ENCODE results near the gene STAT6. TPM values are rescaled to one million over a fixed set of nuclear protein-coding genes. Genes with fewer than 3 reads are reported as not detected.

The STAT6 gene
- polyA plus RNA-seq, 2 of the 4 experiments (the other 2 are of a cell fraction), result 58.8 to 59.0 TPM

DNA sequence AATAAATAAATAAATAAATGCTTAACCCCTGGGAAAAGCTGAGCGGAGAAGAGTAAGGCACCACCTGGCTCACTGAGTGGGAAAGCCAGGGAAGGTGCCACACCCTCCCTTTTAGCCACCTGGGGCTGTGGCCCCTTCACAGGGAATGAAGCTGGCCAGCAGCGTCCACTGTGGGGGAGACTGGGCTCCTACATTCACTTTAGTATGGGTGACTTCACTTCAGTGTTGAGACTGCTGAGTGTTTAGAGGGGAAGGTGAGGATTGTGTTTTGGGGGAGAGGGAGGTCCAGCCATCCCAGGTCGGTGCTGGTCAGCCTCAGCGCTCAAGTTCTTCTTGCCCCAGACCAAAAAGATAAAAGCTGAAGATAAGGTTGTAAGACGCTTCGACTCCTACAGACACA lies 20.7 kb downstream of the STAT6 start:
- FAIRE-seq (no peak), DNase-seq (ENCODE audit: low read depth in 1 of 2, low spot score in 1 of 2) (no peak), ATAC-seq (no peak)
- Histone ChIP-seq H3K4me2 (peak overlapping the region; percentile 96), H3K4me1 (peaks cover 19% of the 10 kb centered on the region), H3K4me3 (peak overlapping the region; percentile 58; the same call in 2 of the 3 replicates), H3K27ac (no peak overlapping the region), H3K9me3 (no peaks in the 10 kb centered on the region)
- ChIA-PET CTCF (interaction anchor here (0.8 to 18.3 kb wide), 9 partner anchors 9 to 91 kb away, joined by 3 to 330 read pairs (median 10); partner anchors contain the start of genes NEMP1 and STAT6), POLR2A (interaction anchor here (1.0 to 6.8 kb wide), 3 partner anchors 12 to 21 kb away, joined by 3 to 143 read pairs (median 63); partner anchors contain the start of genes NEMP1 and STAT6)
- WGBS (ENCODE audit: missing lambda C conversion rate), result 90% methylated on average over 6 of the region's 6 CpGs
- TF ChIP-seq HOXB13 (CRISPR knock-in tag; IDR thresholded peaks at IDR 0.05; ENCODE audit: low read depth), result no peak
- TF ChIP-seq POLR2AphosphoS2 (conservative IDR thresholded peaks at IDR 0.05; ENCODE audit: low read length), result no peak
- TF ChIP-seq, protein P1, sequence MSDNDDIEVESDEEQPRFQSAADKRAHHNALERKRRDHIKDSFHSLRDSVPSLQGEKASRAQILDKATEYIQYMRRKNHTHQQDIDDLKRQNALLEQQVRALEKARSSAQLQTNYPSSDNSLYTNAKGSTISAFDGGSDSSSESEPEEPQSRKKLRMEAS (IDR thresholded peaks at IDR 0.05), result no peak
- no peak for TF ChIP-seq CHD4 (IDR thresholded peaks at IDR 0.05; ENCODE audit: borderline replicate concordance)
- TF ChIP-seq, protein P2, sequence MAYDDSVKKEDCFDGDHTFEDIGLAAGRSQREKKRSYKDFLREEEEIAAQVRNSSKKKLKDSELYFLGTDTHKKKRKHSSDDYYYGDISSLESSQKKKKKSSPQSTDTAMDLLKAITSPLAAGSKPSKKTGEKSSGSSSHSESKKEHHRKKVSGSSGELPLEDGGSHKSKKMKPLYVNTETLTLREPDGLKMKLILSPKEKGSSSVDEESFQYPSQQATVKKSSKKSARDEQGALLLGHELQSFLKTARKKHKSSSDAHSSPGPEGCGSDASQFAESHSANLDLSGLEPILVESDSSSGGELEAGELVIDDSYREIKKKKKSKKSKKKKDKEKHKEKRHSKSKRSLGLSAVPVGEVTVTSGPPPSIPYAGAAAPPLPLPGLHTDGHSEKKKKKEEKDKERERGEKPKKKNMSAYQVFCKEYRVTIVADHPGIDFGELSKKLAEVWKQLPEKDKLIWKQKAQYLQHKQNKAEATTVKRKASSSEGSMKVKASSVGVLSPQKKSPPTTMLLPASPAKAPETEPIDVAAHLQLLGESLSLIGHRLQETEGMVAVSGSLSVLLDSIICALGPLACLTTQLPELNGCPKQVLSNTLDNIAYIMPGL (CRISPR knock-in tag; IDR thresholded peaks at IDR 0.05; ENCODE audit: borderline replicate concordance), result no peak
- TF ChIP-seq GATA3 (IDR thresholded peaks at IDR 0.05; ENCODE audit: borderline replicate concordance), result no peak
- TF ChIP-seq, protein P3, sequence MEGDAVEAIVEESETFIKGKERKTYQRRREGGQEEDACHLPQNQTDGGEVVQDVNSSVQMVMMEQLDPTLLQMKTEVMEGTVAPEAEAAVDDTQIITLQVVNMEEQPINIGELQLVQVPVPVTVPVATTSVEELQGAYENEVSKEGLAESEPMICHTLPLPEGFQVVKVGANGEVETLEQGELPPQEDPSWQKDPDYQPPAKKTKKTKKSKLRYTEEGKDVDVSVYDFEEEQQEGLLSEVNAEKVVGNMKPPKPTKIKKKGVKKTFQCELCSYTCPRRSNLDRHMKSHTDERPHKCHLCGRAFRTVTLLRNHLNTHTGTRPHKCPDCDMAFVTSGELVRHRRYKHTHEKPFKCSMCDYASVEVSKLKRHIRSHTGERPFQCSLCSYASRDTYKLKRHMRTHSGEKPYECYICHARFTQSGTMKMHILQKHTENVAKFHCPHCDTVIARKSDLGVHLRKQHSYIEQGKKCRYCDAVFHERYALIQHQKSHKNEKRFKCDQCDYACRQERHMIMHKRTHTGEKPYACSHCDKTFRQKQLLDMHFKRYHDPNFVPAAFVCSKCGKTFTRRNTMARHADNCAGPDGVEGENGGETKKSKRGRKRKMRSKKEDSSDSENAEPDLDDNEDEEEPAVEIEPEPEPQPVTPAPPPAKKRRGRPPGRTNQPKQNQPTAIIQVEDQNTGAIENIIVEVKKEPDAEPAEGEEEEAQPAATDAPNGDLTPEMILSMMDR (IDR thresholded peaks at IDR 0.05), result no peak
- TF ChIP-seq, protein P4, sequence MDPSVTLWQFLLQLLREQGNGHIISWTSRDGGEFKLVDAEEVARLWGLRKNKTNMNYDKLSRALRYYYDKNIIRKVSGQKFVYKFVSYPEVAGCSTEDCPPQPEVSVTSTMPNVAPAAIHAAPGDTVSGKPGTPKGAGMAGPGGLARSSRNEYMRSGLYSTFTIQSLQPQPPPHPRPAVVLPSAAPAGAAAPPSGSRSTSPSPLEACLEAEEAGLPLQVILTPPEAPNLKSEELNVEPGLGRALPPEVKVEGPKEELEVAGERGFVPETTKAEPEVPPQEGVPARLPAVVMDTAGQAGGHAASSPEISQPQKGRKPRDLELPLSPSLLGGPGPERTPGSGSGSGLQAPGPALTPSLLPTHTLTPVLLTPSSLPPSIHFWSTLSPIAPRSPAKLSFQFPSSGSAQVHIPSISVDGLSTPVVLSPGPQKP (IDR thresholded peaks at IDR 0.05; ENCODE audit: low read depth, low read length), result no peak
- no peak for TF ChIP-seq ZNF302 (CRISPR knock-in tag; IDR thresholded peaks at IDR 0.05)
- no peak for TF ChIP-seq CBX2 (IDR thresholded peaks at IDR 0.05; ENCODE audit: borderline replicate concordance, low read depth)
- TF ChIP-seq SMC3 (IDR thresholded peaks at IDR 0.05), result no peak
- TF ChIP-seq, protein P5, sequence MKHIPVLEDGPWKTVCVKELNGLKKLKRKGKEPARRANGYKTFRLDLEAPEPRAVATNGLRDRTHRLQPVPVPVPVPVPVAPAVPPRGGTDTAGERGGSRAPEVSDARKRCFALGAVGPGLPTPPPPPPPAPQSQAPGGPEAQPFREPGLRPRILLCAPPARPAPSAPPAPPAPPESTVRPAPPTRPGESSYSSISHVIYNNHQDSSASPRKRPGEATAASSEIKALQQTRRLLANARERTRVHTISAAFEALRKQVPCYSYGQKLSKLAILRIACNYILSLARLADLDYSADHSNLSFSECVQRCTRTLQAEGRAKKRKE (CRISPR knock-in tag; IDR thresholded peaks at IDR 0.05; ENCODE audit: low read depth), result no peak
- no peak for TF ChIP-seq FOSL2 (IDR thresholded peaks at IDR 0.05)
- TF ChIP-seq FOSL2 (CRISPR knock-in tag; IDR thresholded peaks at IDR 0.05), result no peak
- TF ChIP-seq ESRRA (IDR thresholded peaks at IDR 0.05; ENCODE audit: borderline replicate concordance, low read length), result no peak
- TF ChIP-seq MAFK (IDR thresholded peaks at IDR 0.05; ENCODE audit: partially characterized antibody), result no peak
- no peak for TF ChIP-seq EHMT2 (IDR thresholded peaks at IDR 0.05; ENCODE audit: low read depth)
- TF ChIP-seq ZC3H11A (IDR thresholded peaks at IDR 0.05), result no peak
- TF ChIP-seq NPAS2 (CRISPR knock-in tag; IDR thresholded peaks at IDR 0.05; ENCODE audit: borderline replicate concordance), result no peak

Data from A549 (cell line).